Panc1 (cell line): ENCODE measurements around the gene HRH2. TPM values are rescaled to one million over a fixed set of nuclear protein-coding genes. Genes with fewer than 3 reads are reported as not detected.

Source experiments
- ATAC-seq: fragments of 200-7000 bp; cut with Tn5 transposase; 2 replicates; pipeline ENCODE4 v1.9.1; 2020; ENCODE audit warnings: mild to moderate bottlenecking, moderate library complexity
- BruUV-seq: library from RNA; stranded (reverse); fragments of 400-500 nt; replicated peaks from 2 replicates; lab custom pipeline; 2021; lab: Mats Ljungman, UMichigan
- CTCF ChIA-PET: fragments of 300-600 bp; sonication (Branson Sonifier 250); formaldehyde crosslinking; loops from one replicate; lab custom pipeline; 2022; ENCODE audit warnings: antibody characterized with exemption; lab: Charles Lee
- POLR2A ChIA-PET: fragments of 300-600 bp; sonication (Branson Sonifier 250); formaldehyde crosslinking; loops from one replicate; lab custom pipeline; 2022; ENCODE audit warnings: antibody characterized with exemption; lab: Charles Lee
- DNase-seq: peaks from one replicate; pipeline ENCODE4 v3.0.0-alpha.2; 2010; ENCODE audit warnings: low read depth, low spot score
- H3K27ac ChIP-seq: 2 replicates; pipeline ENCODE4 v1.5.1; 2011; ENCODE audit warnings: mild to moderate bottlenecking, low read length, inconsistent platforms
- H3K27me3 ChIP-seq: fragments of 200-500 bp; sonication (Bioruptor generic); 2 replicates; pipeline ENCODE4 v1.6.0; 2014; ENCODE audit warnings: low read length, inconsistent platforms; ENCODE audit not compliant: control insufficient read depth, insufficient read depth
- H3K36me3 ChIP-seq: fragments of 200-500 bp; sonication (Bioruptor generic); 2 replicates; pipeline ENCODE4 v1.5.1; 2014; ENCODE audit warnings: inconsistent platforms, mild to moderate bottlenecking, low read length, moderate library complexity; ENCODE audit not compliant: control insufficient read depth, insufficient read depth
- H3K4me1 ChIP-seq: 2 replicates; pipeline ENCODE4 v1.5.1; 2011; ENCODE audit warnings: inconsistent platforms, mild to moderate bottlenecking, low read length, moderate library complexity; ENCODE audit not compliant: control insufficient read depth, insufficient read depth
- H3K4me3 ChIP-seq, 2 experiments: 2 replicates each; pipeline ENCODE4 v1.5.1; 2011 to 2012; ENCODE audit warnings: low read depth in 2 of 2, low read length in 2 of 2, mild to moderate bottlenecking in 2 of 2, inconsistent platforms in 1 of 2, moderate library complexity in 1 of 2
- H3K9me3 ChIP-seq: fragments of 200-500 bp; sonication (Bioruptor generic); 2 replicates; pipeline ENCODE4 v1.5.1; 2014; ENCODE audit warnings: low read depth, mild to moderate bottlenecking, inconsistent platforms, low read length, moderate library complexity; ENCODE audit not compliant: control insufficient read depth, insufficient read depth
- POLR2AphosphoS5 ChIP-seq: IDR thresholded peaks from 2 replicates; pipeline ENCODE4 v1.6.1; 2012; ENCODE audit warnings: mild to moderate bottlenecking, low read depth, low read length, moderate library complexity
- SIN3A ChIP-seq: IDR thresholded peaks from 2 replicates; pipeline ENCODE4 v1.6.1; 2012; ENCODE audit warnings: low read depth, mild to moderate bottlenecking, low read length, moderate library complexity, borderline replicate concordance; ENCODE audit not compliant: insufficient read depth
- TCF7L2 ChIP-seq: IDR thresholded peaks from 2 replicates; pipeline ENCODE4 v1.6.1; 2011; ENCODE audit warnings: mild to moderate bottlenecking, low read depth, low read length, inconsistent platforms
- in situ Hi-C: cut with HindIII; loops from 2 replicates; pipeline ENCODE4 v1.10.0; 2016; ENCODE audit warnings: low sequenced_read_pairs, low pct_unique_long_range_greater_than_20kb
- intact Hi-C: fragments of 100-400 bp; cut with micrococcal nuclease; formaldehyde crosslinking; loops from one replicate; pipeline ENCODE4 v1.10.0; 2022; ENCODE audit not compliant: unreplicated experiment
- total RNA-seq: library from RNA; stranded (reverse); gene quantifications from one replicate; pipeline ENCODE4 v1.2.1, GENCODE V29; 2021; ENCODE audit not compliant: unreplicated experiment
- TF ChIP-seq, protein P1 (sequence below), 2 experiments: IDR thresholded peaks; 2 replicates each; pipeline ENCODE4 v1.6.1; 2011 to 2012; ENCODE audit warnings: low read depth in 2 of 2, control low read depth in 1 of 2, low read length in 1 of 2, mild to moderate bottlenecking in 1 of 2, moderate library complexity in 1 of 2; ENCODE audit not compliant: insufficient read depth in 1 of 2
- TF ChIP-seq, protein P2 (sequence below): fragments of 450-650 bp; IDR thresholded peaks from 2 replicates; pipeline ENCODE4 v1.5.1; 2017; ENCODE audit warnings: mild to moderate bottlenecking

Gene HRH2
- total RNA-seq, 1 experiment from 2014 or later: 0.33 TPM

DNA sequence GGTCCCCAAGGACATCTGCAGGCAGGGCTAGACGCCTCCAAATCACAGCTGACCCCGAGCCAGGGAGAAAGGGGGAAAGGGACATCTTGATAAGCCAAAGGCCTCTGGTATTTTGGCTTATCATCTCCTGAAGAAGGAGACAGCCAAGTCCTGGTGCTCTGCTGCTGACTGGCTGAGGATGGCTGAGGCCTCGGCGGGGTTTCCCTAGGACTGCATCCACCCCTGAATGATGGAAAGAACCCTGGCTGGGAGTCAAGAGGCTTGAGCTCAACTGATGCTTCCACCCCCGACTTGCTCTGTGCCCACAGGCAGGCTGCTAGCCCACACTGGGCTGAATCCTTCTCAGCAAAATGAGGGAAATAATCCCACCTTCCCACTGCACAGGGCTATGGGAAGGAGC, 30.9 kb upstream of the HRH2 start:
- no peak for TF ChIP-seq POLR2AphosphoS5
- TF ChIP-seq, protein P1, sequence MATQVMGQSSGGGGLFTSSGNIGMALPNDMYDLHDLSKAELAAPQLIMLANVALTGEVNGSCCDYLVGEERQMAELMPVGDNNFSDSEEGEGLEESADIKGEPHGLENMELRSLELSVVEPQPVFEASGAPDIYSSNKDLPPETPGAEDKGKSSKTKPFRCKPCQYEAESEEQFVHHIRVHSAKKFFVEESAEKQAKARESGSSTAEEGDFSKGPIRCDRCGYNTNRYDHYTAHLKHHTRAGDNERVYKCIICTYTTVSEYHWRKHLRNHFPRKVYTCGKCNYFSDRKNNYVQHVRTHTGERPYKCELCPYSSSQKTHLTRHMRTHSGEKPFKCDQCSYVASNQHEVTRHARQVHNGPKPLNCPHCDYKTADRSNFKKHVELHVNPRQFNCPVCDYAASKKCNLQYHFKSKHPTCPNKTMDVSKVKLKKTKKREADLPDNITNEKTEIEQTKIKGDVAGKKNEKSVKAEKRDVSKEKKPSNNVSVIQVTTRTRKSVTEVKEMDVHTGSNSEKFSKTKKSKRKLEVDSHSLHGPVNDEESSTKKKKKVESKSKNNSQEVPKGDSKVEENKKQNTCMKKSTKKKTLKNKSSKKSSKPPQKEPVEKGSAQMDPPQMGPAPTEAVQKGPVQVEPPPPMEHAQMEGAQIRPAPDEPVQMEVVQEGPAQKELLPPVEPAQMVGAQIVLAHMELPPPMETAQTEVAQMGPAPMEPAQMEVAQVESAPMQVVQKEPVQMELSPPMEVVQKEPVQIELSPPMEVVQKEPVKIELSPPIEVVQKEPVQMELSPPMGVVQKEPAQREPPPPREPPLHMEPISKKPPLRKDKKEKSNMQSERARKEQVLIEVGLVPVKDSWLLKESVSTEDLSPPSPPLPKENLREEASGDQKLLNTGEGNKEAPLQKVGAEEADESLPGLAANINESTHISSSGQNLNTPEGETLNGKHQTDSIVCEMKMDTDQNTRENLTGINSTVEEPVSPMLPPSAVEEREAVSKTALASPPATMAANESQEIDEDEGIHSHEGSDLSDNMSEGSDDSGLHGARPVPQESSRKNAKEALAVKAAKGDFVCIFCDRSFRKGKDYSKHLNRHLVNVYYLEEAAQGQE (IDR thresholded peaks at IDR 0.05; ENCODE audit: insufficient read depth in 1 of 2, low read depth in 2 of 2, low read length in 1 of 2): no peak
- no peaks in the 10 kb centered on the region; the same call in none of the 2 replicates for H3K27me3 ChIP-seq
- H3K36me3 ChIP-seq: no peaks in the 10 kb centered on the region
- POLR2A ChIA-PET: no interaction called here
- in situ Hi-C loops (no loop called here), intact Hi-C loops (no loop called here)
- no peaks in the 10 kb centered on the region for H3K4me1 ChIP-seq
- H3K9me3 ChIP-seq: no peaks in the 10 kb centered on the region
- H3K27ac ChIP-seq: no peak overlapping the region
- BruUV-seq: no TSS peak
- DNase-seq (no peak), ATAC-seq (no peak)
- no peak overlapping the region for H3K4me3 ChIP-seq
- CTCF ChIA-PET: no interaction called here

DNA sequence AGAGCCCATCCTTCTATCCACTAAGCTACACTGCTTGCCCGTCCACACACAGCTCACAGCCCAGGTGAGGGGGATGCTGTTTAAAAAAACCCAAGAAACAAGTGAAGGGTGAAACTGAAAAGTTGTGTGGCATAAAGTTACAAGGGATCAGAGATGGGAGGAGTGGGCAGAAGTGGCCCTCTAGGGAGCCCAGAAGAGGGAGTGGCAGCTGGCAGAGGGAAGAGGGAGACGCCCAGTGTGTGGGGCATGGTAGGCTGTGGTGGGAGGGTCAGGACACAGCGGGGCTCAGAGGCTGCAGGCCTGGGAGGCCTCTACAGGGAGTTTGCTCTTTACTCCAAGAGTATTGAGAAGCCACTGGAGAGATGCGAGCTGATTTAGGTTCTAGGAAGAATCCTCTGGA, 30.1 kb upstream of the HRH2 start:
- TF ChIP-seq, protein P2, sequence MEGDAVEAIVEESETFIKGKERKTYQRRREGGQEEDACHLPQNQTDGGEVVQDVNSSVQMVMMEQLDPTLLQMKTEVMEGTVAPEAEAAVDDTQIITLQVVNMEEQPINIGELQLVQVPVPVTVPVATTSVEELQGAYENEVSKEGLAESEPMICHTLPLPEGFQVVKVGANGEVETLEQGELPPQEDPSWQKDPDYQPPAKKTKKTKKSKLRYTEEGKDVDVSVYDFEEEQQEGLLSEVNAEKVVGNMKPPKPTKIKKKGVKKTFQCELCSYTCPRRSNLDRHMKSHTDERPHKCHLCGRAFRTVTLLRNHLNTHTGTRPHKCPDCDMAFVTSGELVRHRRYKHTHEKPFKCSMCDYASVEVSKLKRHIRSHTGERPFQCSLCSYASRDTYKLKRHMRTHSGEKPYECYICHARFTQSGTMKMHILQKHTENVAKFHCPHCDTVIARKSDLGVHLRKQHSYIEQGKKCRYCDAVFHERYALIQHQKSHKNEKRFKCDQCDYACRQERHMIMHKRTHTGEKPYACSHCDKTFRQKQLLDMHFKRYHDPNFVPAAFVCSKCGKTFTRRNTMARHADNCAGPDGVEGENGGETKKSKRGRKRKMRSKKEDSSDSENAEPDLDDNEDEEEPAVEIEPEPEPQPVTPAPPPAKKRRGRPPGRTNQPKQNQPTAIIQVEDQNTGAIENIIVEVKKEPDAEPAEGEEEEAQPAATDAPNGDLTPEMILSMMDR: no peak
- TF ChIP-seq SIN3A: no peak
- TF ChIP-seq, protein P1 (IDR thresholded peaks at IDR 0.05; ENCODE audit: insufficient read depth in 1 of 2, low read depth in 2 of 2, low read length in 1 of 2): no peak
- no peak for TF ChIP-seq POLR2AphosphoS5
- no peak for TF ChIP-seq TCF7L2
- no TSS peak for BruUV-seq
- no peaks in the 10 kb centered on the region; the same call in none of the 2 replicates for H3K27me3 ChIP-seq
- no peaks in the 10 kb centered on the region for H3K4me1 ChIP-seq
- H3K4me3 ChIP-seq: no peak overlapping the region
- H3K27ac ChIP-seq: no peak overlapping the region
- in situ Hi-C loops: no loop called here
- ChIA-PET POLR2A (no interaction called here), CTCF (no interaction called here)
- H3K9me3 ChIP-seq: no peaks in the 10 kb centered on the region
- no peaks in the 10 kb centered on the region for H3K36me3 ChIP-seq
- DNase-seq (no peak), ATAC-seq (no peak)
- intact Hi-C loops: no loop called here
